GM21717 (cell line): ENCODE results near the gene HOXA9.

Experiments used
- ATAC-seq: cut with Tn5 transposase; IDR thresholded peaks from one replicate; pipeline ENCODE4 v1.9.1; 2021; ENCODE audit warnings: mild to moderate bottlenecking, moderate library complexity; ENCODE audit not compliant: unreplicated experiment

HOXA9 gene

GRCh38 chr7:27177795-27178320, 12.5 kb upstream of the HOXA9 start:
- no peak for ATAC-seq

- ATAC-seq, result no peak
Measured at GRCh38 chr7:27176962-27177794, 11.8 kb upstream of the HOXA9 start.

- no peak for ATAC-seq
Measured at GRCh38 chr7:27176524-27176845, 11.1 kb upstream of the HOXA9 start.

GRCh38 chr7:27175626-27176523, 10.5 kb upstream of the HOXA9 start:
- no peak for ATAC-seq

- ATAC-seq, result no peak
Measured at GRCh38 chr7:27174874-27175625, 9.7 kb upstream of the HOXA9 start.

- ATAC-seq, result no peak
Measured at GRCh38 chr7:27173956-27174873, 8.9 kb upstream of the HOXA9 start, which contains the start of gene HOXA10. Gene HOXA10 (minus strand): TSS chr7:27174320. CDS start chr7:27174306, 14 bp downstream.

- no peak for ATAC-seq
Measured at GRCh38 chr7:27173511-27173955, 8.2 kb upstream of the HOXA9 start.

- ATAC-seq, result no peak
Measured at GRCh38 chr7:27172823-27173510, 7.6 kb upstream of the HOXA9 start.

GRCh38 chr7:27172315-27172774, 7.0 kb upstream of the HOXA9 start:
- no peak for ATAC-seq

GRCh38 chr7:27171637-27172314, 6.4 kb upstream of the HOXA9 start:
- ATAC-seq, result no peak

GRCh38 chr7:27171325-27171636, 5.9 kb upstream of the HOXA9 start:
- ATAC-seq, result no peak

GRCh38 chr7:27170426-27171324, 5.3 kb upstream of the HOXA9 start:
- ATAC-seq, result no peak

GRCh38 chr7:27169658-27170425, 4.5 kb upstream of the HOXA9 start:
- no peak for ATAC-seq

- no peak for ATAC-seq
Measured at GRCh38 chr7:27168265-27168947, 3.1 kb upstream of the HOXA9 start.

- no peak for ATAC-seq
Measured at GRCh38 chr7:27167916-27168264, 2.6 kb upstream of the HOXA9 start.
